DOHH2 (cell line): ENCODE measurements around the gene RAPGEF1.

ENCODE experiments used
- CTCF ChIP-seq: fragments of 200-600 bp; sonication (generic); IDR thresholded peaks from one replicate; pipeline ENCODE4 v1.5.1; 2014; ENCODE audit warnings: antibody characterized with exemption, mild to moderate bottlenecking, low read depth, low read length; ENCODE audit not compliant: poor library complexity, severe bottlenecking
- EZH2phosphoT487 ChIP-seq: fragments of 200-600 bp; sonication (generic); IDR thresholded peaks from 2 replicates; pipeline ENCODE4 v1.6.1; 2017; ENCODE audit warnings: borderline replicate concordance, mild to moderate bottlenecking, antibody characterized with exemption, low read length, moderate library complexity, mixed read lengths

GRCh38 chr9:131673068-131673467 is 66.8 kb downstream of the RAPGEF1 start:
- no peak for TF ChIP-seq CTCF
- TF ChIP-seq EZH2phosphoT487, result no peak
